H1 (cell line): ENCODE results near the gene BRIP1. TPM values are rescaled to one million over a fixed set of nuclear protein-coding genes. Genes with fewer than 3 reads are reported as not detected.

ENCODE experiments used
- CHD2 ChIP-seq: IDR thresholded peaks from 2 replicates; pipeline ENCODE4 v1.6.1; 2012; ENCODE audit warnings: low read length, improper control_type of control experiment
- EGR1 ChIP-seq: IDR thresholded peaks from 2 replicates; pipeline ENCODE4 v1.6.1; 2011; ENCODE audit warnings: low read depth, low read length, borderline replicate concordance
- FOSL1 ChIP-seq: IDR thresholded peaks from 2 replicates; pipeline ENCODE4 v1.6.1; 2011; ENCODE audit warnings: mild to moderate bottlenecking, low read depth, low read length, moderate library complexity; ENCODE audit not compliant: insufficient read depth
- HDAC2 ChIP-seq, 2 experiments: fragments of 300-600 bp in 1 of 2; sonication (generic) in 1 of 2; IDR thresholded peaks; 2 replicates each; pipeline ENCODE4 v1.6.1; 2011 to 2012; ENCODE audit warnings: low read depth in 2 of 2, low read length in 2 of 2, mild to moderate bottlenecking in 2 of 2, moderate library complexity in 2 of 2, borderline replicate concordance in 1 of 2, inconsistent platforms in 1 of 2
- RFX5 ChIP-seq: IDR thresholded peaks from 2 replicates; pipeline ENCODE4 v1.6.1; 2011; ENCODE audit warnings: low read depth, low read length, improper control_type of control experiment, borderline replicate concordance
- SAP30 ChIP-seq: fragments of 300-600 bp; sonication (generic); IDR thresholded peaks from 2 replicates; pipeline ENCODE4 v1.7.1; 2012; ENCODE audit warnings: low read length, moderate library complexity, mild to moderate bottlenecking, inconsistent platforms; ENCODE audit not compliant: insufficient read depth, insufficient replicate concordance
- TAF1 ChIP-seq: IDR thresholded peaks from 2 replicates; pipeline ENCODE4 v1.6.1; 2011; ENCODE audit warnings: mild to moderate bottlenecking, low read depth, low read length
- TAF7 ChIP-seq: optimal IDR thresholded peaks from 2 replicates; pipeline ENCODE3; 2011; ENCODE audit warnings: low read depth, mild to moderate bottlenecking, inconsistent platforms, low read length, moderate library complexity, borderline replicate concordance
- polyA plus RNA-seq, 7 experiments: library from polyadenylated mRNA; depleted of rRNA in 3 of 7; stranded (reverse) in 5 of 7; unstranded in 2 of 7; fragments of >200 nt in 5 of 7; fragments of 200-250 nt in 2 of 7; gene quantifications; 1 replicate in 5 of 7; 2 replicates in 1 of 7; 4 replicates in 1 of 7; pipeline versions ENCODE4 v1.2.1 to v1.2.3, GENCODE V29; 2011 to 2013; ENCODE audit warnings: missing spikeins in 2 of 7, mixed read lengths in 2 of 7
- total RNA-seq: library from RNA; stranded (reverse); fragmentation: NEBNext Ultra II Directional; extraction: Animal tissue kit (Norgen Biotek cat#: 25700); gene quantifications from 2 replicates; pipeline ENCODE4 v1.2.1, GENCODE V29; 2021
- TF ChIP-seq, protein P1 (sequence below): IDR thresholded peaks from 2 replicates; pipeline ENCODE4 v1.6.1; 2011; ENCODE audit warnings: low read length, improper control_type of control experiment
- TF ChIP-seq, protein P2 (sequence below): IDR thresholded peaks from 2 replicates; pipeline ENCODE4 v1.6.1; 2011; ENCODE audit warnings: low read depth, mild to moderate bottlenecking, low read length; ENCODE audit not compliant: insufficient read depth

BRIP1 gene
- total and polyA plus RNA-seq, 2 of the 8 experiments (the other 6 are each of a cell fraction or from before 2014, with no cell fraction given): 5.8 to 19.2 TPM

DNA sequence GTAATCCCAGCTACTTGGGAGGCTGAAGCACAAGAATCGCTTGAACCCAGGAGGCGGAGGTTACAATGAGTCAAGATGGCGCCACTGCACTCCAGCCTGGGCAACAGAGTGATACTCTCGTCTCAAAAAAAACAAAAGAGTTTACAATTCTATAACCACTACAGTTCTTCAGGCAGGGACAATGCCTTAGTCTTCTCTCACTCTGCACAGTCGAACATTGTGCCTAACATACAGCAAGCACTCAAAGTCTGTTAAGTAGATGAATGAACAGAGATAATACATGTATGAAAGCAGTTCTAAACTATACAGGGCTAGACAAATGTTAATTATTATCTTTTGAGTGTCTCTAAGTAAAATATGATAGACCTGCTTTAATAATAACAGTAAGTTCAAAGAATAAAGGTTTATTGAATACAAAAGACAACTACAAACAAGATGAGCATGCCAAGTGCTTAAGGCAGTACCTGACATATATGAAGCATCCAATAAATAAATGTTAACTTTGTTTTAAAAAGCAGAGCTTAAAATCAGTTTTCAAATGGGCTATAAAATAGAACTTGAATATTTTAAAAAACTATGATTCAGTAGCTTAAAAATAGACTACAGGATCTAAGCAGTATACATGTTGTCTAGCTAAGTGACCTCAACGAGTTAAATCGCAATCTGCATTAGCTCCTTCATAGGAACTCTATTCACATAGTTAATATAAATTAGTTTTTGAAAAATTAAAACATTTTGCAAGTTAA is 45.1 kb upstream of the BRIP1 start (continued):
- TF ChIP-seq TAF1 (no peak), RFX5 (no peak), SAP30 (no peak), TAF7 (no peak), FOSL1 (no peak), HDAC2 (IDR thresholded peaks at IDR 0.05; ENCODE audit: borderline replicate concordance in 1 of 2, low read depth in 2 of 2, low read length in 2 of 2) (no peak), EGR1 (no peak), CHD2 (no peak)
- TF ChIP-seq, protein P1, sequence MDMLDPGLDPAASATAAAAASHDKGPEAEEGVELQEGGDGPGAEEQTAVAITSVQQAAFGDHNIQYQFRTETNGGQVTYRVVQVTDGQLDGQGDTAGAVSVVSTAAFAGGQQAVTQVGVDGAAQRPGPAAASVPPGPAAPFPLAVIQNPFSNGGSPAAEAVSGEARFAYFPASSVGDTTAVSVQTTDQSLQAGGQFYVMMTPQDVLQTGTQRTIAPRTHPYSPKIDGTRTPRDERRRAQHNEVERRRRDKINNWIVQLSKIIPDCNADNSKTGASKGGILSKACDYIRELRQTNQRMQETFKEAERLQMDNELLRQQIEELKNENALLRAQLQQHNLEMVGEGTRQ: no peak
- TF ChIP-seq, protein P2, sequence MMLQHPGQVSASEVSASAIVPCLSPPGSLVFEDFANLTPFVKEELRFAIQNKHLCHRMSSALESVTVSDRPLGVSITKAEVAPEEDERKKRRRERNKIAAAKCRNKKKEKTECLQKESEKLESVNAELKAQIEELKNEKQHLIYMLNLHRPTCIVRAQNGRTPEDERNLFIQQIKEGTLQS: no peak
